ENCODE results near the gene TP73.

The TP73 gene

DNA sequence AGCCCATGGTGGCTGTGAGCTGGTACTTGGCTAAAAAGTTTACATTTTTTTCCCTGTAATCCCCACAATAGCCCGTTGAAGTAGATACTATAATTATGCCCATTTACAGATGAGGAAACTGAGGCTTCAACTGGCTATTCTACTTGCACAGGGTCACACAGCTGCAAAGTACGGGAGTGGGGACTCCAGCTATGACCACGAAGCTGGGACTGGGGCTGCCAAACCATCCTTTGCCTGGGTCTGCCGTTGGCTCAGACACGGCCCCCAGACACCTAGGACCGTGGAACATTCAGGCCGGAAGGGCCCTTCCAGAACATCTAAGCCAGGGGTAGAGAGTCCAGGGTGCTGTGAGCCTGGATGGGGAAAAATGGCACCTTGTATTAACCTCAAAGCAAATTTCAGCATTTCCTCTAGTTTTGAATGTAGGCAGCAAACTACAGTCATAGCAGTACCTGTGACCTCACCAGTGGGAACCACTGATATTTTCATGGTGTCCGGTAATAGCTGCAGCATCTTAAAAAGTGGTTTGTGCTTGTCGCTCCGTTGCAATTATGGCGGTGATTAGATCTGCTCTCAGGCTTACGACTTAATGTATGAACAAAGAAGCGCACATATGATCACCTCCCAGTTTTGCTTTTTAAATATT lies 4.3 kb downstream of the TP73 start:
- no peak for DNase-seq

DNA sequence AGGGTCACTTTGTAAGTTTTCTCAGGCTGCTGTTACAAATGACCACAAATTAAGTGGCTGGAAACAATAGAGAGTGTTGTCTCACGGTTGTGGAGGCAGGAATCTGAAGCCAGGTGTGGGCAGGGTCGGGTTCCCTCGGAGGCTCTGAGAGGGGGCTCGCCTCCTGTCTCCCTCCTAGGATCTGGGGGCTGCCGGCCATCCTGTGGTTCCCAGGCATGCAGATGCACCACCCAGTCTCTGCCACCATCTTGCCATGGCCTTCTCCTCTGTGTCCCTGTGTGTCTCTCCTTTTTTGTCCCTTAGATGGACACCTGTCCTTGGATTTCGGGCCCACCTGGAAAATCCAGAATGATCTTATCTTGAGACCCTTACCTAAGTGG lies 4.8 kb downstream of the TP73 start:
- no peak for DNase-seq

DNA sequence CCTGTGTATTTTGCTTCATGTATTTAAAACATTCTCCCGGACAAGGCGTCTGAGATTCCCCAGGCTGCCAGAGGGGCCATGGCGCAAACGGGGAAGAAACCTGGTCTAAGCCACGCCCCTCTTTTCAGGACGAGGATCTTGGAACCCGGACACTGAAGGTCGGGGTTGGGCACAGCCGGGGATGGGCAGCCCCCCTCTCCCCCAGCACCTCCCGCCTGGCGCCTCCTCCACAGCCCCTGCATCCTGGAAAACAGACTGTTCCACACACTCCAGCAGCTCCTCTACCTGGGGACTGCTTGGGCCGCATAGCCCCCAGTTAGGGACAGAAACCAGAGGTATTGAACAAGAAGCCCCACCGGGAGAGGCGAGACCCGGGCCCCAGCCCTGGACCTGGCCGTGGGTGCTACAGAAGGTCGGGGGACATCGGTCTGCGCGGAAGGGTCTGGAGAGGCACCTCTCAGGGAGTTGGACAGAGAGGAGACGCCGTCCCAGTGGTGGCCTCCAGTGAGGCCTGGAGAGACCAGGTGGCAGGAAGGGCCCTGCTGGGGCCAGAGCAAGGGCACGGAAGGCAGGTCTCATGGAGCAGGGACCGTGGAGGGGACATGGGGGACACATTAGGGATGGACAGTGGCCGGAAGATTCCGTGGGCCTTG lies 5.4 kb downstream of the TP73 start:
- no peak for DNase-seq

GRCh38 chr1:3658231-3658615 lies 5.9 kb downstream of the TP73 start:
- no peak for DNase-seq

- no peak for DNase-seq
These were observed 6.8 kb downstream of the TP73 start for GRCh38 chr1:3659093-3659492.

DNA sequence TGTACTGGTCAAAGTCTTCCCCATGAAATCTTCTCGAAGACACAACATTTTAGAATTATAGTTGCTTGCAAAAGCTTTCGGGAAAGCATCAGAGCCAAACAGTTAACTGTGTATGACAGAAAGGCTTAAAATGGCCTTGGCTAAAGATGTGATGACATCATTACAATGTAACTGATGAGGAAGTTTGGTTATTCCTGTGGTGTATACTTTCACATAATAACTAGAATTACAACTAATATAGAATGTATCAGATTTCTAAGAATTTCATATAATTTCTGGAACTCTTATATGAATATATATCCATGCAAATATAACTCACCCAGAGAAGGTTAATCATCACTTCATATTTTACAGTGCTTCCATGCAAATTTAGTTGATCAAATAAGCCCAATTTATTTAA lies 8.4 kb downstream of the TP73 start:
- DNase-seq: no peak

- DNase-seq: no peak
These were observed 9.3 kb downstream of the TP73 start for GRCh38 chr1:3661631-3662030.

GRCh38 chr1:3662080-3662671 lies 9.9 kb downstream of the TP73 start:
- DNase-seq: no peak

DNA sequence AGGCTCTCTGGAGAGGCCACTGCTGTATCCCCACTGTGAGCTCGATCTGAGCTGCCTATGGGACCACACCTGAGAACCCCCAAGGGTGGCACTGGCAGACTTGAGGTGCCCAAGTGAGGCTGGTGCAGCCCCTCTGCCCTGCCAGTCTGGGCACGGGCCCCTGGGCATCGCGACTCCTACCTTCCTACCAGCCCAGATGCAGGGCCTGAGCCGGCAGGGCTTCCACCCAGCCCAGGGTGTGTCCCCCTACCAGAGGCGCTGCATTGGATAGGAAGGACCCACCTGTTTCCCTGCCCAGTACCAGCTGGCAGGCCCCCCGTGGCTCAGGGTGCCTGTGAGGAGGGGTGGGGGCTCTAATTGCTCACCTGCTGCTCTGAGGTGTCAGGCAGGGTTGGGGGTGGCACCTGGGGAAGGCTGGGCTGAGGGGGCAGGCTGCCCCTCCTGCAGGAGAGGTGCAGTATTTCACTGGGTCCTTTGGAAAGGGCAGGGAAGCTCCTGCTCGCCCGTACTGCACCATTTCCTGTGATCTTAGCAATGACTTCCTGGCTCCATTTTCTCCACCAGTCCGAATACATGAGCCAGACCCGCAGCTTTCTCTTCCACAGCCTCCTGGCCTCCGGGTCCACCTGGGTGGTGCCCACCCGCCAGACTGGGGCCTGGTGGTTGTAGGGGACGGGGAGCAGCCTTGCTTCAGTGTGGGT lies 11.8 kb downstream of the TP73 start:
- DNase-seq: no peak

DNA sequence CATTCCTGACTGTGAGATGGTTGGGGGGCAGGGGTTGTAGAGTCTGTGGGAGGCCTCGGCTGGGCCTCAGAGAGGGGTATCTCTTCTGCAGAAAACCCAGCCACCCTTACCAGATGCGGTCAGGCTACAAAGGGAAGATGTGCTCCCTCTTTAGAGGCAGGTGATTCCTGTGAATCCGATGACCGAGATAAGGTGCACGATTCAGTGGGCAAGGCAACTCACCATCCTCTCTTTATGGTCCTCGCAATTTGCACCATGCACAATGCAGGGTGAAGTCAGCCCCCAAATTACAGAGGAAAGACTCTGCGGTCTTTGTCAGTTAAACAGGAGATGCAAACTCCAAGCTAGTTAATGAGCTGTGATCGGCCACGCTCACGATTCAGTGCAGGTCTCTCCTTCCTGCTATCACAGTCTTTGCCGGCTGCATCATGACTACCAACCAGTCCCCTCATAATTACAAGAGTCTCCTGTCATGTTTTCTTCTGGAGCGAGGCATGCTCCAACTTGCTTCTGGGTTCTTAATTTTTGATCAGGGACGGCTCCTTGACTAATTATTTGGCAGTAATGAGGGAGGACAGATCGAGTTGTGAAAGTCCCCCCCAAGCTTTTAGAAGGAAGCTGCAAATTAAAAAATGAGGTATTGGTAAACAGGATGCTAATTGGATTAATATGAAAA lies 12.5 kb downstream of the TP73 start:
- no peak for DNase-seq

DNA sequence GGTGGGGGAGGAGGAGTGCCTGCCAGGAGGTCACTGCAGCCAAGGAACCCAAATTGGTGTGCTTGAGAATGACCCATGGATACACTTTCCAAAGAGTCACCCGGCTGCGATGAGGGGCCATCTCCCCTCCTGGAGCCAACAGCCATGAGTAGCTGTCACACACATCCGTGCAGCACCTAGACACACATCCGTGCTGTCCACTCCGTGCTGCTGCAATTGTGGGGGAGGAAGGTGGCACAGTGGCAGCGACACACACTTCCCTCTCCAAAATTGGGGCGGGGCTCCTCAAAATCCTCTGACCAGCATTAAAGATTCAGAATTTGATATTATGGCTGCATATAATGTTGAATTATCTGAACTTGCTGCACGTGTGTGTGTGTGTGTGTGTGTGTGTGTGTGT lies 15.8 kb downstream of the TP73 start:
- no peak for DNase-seq

DNA sequence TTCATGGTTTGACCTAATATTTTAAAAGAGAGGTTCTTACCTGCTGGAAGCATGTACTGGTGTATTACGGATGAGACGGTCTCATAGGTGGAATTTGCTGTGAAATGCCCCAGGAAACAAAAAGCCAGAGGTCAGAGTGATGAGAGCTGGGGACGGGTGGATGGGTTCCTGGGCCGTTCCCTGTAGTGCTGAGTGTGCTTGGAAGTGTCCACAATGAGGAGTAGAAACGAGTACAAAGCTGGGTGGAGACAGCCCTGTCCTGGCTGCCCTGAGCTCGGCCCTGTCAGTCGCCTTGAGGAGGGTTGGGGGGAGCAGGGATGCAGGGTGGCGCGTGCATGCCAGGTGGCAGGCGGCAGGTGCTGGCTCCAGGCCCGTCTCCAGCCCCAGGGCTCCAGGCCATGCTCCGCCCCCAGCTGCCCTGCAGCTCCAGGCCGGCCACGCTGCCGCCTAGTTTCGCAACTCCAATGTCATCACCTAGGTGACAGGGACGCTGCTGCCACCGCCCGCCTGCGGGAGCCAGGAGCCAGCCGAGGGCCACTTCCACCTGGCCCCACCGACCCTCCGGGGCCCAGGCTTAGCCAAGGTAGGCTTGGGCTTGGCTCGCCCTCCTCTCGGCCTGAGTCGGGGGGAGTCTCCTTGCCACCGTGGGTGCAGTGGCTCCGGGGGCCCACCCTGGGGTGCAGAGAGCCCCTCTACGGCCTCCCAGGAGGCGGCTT lies 16.4 kb downstream of the TP73 start:
- no peak for DNase-seq

DNA sequence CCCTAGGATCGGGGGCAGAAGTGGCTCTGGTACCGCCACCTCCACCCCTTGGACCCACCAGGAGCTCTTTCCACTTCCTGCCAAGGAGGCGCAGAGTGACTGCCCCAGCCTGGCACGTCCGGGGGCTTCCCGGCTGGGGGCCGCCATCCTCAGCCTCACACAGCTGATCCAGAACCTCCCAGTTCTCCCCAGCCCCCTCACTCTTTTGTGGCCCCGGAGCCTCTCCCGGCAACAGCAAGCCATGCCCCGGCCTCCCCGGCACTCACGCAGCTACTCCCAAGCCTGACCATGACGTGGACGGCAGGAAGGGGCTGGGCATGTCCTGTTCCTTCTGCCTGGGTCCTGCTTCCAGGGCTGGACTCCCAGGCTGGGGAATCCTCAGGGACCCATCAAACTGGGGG lies 17.1 kb downstream of the TP73 start:
- DNase-seq: no peak

DNA sequence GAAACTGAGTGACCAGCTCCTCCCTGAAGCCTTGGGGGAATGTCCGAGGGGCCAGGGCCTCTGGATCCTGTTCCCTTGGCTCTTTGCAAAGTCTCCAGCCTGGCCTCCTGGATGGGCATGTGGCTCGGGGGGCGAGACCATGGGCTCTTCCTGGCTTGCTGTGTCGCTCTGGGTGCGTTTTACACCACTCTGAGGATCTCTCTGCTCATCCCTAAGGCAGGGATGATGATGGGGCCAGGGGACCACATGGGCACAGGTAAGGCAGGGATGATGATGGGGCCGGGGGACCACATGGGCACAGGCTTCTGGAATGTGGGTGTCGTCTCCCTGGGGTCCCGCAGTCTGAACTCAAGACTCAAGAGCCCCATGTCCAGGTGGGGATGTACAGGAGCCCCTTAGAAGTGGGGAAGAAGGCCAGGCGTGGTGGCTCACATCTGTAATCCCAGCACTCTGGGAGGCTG lies 17.7 kb downstream of the TP73 start:
- no peak for DNase-seq

DNA sequence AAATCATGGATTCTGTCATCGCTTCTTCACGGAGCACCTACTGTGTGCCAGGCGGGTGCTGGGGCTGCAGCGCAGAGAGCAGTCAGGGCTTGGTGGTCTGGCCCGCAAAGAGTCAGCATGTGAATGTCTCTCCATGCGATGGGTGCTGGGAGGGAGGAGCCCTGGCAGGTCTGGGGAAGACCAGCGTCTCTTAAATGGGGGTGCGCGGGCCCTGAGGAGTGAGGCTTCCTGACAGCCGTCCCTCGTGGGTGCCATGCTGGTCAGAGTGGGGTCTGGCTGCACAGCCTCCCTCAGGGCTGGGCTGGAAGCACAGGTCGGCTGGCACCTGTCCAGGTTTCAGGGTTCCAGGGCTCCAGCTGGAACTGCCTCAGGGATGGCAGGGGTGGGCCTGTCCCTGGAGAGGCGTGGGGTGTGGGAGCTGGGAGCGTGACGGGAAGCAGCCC lies 18.5 kb downstream of the TP73 start:
- DNase-seq: no peak

DNA sequence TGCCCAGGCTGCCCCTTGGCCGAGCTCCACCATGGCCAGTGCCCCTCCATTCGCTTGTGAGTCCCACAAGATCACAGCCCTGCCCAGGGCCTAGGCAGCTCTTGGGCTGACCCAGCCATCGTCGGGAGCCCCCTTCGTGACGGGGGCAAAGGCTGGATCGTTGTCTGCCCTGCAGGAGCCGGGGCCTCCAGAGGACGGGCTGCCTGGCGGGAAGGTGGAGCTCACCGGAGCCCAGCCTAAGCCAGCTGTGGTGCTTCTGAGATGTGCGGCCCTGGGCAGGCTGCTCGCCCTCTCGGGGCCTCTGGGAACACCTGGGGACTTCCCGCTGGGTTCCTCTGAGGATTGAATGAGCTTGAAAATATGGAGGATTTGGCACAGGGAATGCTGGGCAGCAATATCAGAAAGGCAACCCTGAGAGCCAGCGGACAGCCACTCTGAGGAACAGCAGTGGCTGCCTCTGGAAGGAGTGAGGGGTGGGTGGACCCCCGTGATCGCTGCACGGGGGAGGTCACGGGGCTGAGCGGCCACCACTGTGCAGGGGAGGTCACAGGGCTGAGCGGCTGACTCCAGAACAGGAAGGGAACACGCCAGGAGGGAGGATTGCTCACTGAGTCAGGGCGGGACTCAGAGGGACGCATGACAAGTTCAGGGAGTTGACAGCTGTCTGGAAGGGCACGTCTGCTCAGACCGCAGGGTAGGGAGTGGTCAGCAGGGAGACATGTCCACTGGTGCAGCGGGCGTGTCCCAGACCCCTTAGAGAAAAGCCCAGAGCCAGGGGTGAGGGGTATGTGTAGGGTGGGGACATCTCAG lies 19.3 kb downstream of the TP73 start:
- DNase-seq: no peak

DNA sequence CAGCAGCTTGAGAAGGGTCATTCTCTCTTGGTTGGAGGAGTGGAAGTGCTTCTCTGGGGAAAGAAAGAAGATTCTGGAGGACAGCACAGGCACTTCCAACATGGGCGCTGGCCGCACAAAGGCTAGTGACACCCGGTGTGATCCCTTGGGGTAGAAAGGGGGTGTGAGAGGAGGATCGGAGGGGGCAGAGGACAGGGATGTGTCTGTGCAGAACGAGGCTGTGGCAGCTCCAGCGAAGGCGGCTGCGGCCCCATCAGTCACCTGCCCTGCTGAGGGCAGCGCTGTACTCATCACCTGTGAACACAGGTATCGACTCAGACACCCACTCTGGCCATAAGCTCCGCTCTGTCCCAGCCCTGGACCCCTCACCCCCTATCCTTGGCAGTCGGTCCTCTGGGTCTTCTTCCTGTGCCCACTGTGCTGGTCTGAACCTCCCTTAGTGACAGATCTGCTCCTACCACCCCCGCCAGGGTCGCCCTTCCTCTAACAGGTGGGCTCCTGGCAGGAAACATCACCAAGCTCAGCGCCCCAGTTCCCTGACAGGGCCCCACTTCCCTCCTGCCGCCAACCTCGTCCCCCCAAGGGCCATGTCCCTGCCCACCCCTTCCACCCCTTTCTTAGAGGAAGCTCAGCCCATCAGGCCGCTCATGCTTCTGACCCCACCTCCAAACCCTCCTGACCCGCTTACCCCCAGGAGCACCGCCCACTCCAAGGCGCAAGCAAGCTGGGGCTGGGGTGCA lies 20.1 kb downstream of the TP73 start:
- DNase-seq: no peak

- DNase-seq: no peak
These were observed 20.6 kb downstream of the TP73 start for GRCh38 chr1:3672971-3673361.

- no peak for DNase-seq
These were observed 21.2 kb downstream of the TP73 start for GRCh38 chr1:3673381-3674099.

Measured in HCEC 1CT (cell line).